RWPE1 (cell line): ENCODE results near the gene TNFAIP1.

Source experiments
- CTCF ChIA-PET: fragments of 350-600 bp; sonication (Branson Sonifier 250); formaldehyde crosslinking; extraction: SDS; loops from one replicate; lab custom pipeline; 2021; lab: Yijun Ruan, JAX
- POLR2A ChIA-PET: fragments of 400-600 bp; formaldehyde crosslinking; extraction: SDS; loops from one replicate; lab custom pipeline; 2020; ENCODE audit warnings: antibody characterized with exemption; ENCODE audit not compliant: low non-redundant PET; lab: Yijun Ruan, JAX
- DNase-seq: peaks from one replicate; pipeline ENCODE4 v3.0.0; 2012; ENCODE audit warnings: low spot score
- H3K27ac ChIP-seq: fragments of 450-650 bp; 2 replicates; pipeline ENCODE4 v1.5.1; 2017
- TF ChIP-seq, protein P1 (sequence below): fragments of 450-650 bp; conservative IDR thresholded peaks from 2 replicates; pipeline ENCODE4 v1.5.1; 2017; ENCODE audit warnings: low read depth, mild to moderate bottlenecking

Gene TNFAIP1

DNA sequence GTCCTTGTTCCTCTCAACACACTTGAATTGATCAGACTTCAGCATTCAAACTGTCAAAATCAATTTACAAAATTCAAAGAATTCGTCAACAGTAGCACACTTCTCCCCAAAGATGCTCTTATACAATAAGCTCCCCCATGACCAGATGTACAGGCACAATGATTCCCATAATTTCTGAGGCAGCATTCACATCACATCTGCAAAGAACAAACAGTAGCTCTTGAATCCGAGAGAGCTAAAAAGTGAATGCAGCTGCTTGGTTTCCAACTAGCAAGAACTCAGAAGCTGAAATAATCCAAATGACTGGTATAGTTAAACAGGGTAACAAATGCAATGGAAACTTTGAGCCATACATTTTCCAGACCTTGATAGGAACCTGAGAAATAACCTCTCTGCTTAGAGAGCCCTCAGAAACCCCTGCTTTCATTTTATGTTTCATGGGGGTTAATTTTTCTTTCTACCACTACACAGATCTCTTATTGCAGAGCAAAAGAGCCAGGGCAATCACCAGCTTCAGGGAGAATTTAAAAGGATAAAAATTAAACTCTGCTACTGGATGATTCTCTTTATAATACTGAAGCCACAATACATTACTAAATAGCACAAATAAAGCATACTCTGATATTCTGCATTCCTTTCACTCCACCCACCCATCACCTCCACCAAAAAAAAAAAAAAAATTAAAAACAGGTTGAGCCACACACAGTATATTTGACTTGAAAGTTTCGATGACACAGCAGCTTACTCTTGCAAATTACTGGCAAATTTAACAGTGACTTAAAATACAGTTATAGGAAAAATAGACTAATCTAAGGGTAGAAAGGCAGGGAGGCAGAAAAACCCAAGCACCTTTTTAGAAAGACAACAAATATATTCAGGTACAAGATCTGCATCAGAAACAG is 39.6 kb upstream of the TNFAIP1 start:
- CTCF ChIA-PET, result interaction anchor here (0.7 kb wide), 1 partner anchor 67 kb away, joined by 3 read pairs; no protein-coding TSS in a partner anchor
- no peak for DNase-seq
- TF ChIP-seq, protein P1, sequence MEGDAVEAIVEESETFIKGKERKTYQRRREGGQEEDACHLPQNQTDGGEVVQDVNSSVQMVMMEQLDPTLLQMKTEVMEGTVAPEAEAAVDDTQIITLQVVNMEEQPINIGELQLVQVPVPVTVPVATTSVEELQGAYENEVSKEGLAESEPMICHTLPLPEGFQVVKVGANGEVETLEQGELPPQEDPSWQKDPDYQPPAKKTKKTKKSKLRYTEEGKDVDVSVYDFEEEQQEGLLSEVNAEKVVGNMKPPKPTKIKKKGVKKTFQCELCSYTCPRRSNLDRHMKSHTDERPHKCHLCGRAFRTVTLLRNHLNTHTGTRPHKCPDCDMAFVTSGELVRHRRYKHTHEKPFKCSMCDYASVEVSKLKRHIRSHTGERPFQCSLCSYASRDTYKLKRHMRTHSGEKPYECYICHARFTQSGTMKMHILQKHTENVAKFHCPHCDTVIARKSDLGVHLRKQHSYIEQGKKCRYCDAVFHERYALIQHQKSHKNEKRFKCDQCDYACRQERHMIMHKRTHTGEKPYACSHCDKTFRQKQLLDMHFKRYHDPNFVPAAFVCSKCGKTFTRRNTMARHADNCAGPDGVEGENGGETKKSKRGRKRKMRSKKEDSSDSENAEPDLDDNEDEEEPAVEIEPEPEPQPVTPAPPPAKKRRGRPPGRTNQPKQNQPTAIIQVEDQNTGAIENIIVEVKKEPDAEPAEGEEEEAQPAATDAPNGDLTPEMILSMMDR, result no peak
- POLR2A ChIA-PET, result no interaction called here
- H3K27ac ChIP-seq, result no peak overlapping the region

DNA sequence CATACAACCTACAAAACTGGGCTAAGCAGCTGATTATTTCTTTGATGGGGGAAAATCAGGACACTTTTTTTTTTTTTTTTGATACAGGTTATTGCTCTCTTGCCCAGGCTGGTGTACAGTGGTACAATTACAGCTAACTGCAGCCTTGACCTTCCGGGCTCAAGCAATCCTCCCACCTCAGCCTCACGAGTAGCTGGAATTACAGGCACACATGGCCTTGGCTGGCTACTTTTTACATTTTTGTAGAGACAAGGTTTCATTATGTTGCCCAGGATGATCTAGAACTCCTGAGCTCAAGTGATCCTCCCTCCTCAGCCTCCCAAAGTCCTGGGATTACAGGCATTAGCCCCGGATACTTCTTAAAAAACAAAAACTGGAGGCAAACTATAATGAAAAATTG is 37.1 kb upstream of the TNFAIP1 start:
- TF ChIP-seq, protein P1, result no peak
- no peak overlapping the region for H3K27ac ChIP-seq
- ChIA-PET CTCF (interaction anchor here (0.7 kb wide), 1 partner anchor 350 kb away, joined by 3 read pairs; no protein-coding TSS in a partner anchor), POLR2A (no interaction called here)
- DNase-seq, result no peak

DNA sequence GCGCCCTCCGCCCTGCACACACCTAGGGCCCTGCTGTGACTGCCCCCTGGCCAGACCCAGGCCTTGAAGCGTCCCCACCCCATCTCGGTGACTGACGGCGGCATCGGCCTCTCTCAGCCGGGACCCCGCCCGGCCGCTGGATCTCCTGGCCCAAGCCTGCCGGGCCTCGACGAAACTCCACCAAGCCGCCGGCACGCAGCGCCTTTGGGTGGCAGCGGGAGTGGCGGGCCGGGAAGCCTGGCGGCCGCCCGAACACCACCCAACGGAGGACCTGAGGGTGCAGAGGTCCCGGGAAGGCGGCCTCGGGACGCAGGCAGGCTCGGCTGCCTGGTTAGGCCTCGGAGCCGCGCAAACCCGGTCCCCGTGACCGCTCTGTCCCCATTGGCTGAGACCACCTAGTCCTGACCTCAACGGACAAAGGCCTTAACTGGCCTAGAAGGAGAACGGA is 28.6 kb upstream of the TNFAIP1 start:
- DNase-seq, result no peak
- ChIA-PET CTCF (no interaction called here), POLR2A (no interaction called here)
- TF ChIP-seq, protein P1, result no peak
- H3K27ac ChIP-seq, result no peak overlapping the region

DNA sequence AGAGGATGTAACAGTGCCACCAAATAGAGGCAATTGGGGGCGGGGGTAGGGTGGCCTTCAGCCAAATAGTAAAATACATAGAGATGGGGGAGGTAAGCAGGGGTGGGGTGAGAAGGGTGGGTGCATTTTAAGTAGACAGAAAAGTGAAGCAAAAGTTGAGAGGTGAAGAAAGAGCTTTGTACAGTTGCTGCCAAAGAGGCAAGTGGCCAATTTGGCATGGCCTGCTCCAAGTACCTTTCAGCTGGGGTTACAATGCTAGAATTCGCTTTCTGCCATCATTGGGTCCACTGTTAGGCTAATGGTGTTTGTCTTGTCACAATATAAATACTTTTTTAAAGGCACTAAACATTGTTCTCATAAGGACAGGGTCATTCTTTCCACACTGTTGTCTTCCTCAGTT is 21.7 kb upstream of the TNFAIP1 start:
- H3K27ac ChIP-seq, result no peak overlapping the region
- DNase-seq, result no peak
- ChIA-PET CTCF (no interaction called here), POLR2A (no interaction called here)
- TF ChIP-seq, protein P1, result no peak

DNA sequence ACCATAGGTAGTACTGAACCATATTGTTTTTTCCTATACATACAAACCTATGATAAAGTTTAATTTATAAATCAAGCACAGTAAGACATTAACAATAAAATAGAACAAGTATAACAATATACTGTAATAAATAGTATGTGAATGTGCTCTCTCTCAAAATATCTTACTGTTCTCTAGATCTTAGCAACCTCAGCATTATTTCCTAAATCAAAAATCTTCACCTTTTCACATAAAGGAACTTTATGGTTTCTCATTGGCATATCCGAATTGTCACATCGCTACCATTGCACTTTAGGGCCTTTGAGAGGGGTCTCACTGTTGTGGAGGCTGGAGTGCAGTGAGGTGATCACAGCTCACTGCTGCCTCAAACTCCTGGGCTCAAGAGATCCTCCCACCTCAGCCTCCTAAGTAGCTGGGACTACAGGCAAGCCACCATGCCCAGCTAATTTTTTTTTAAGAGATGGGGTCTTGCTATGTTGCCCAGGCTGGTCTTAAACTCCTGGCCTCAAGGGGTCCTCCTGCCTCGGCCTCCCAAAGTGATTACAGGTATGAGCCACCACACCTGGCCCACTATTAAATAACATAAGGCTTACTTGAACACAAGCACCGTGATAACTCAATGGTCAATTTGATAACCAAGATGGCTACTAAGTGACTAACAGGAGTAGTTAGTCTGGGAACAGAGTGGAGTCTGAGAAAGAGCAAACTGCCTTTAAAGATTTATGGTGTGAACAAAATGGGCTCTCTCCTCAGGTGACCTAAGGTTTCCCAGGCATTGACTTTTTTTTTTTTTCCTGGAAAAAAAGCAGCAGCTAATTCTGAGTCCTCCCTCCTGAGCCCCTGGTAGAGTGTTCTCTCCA is 19.5 kb upstream of the TNFAIP1 start:
- ChIA-PET POLR2A (no interaction called here), CTCF (no interaction called here)
- no peak overlapping the region for H3K27ac ChIP-seq
- TF ChIP-seq, protein P1, result no peak
- no peak for DNase-seq
